IPS DF 6.9 (cell line): ENCODE measurements around the gene FCF1.

ENCODE experiments used
- DNase-seq: peaks from one replicate; pipeline ENCODE4 v3.0.0-alpha.2; 2013; ENCODE audit warnings: low read depth, low spot score
- H3K27ac ChIP-seq: one replicate; pipeline ENCODE4 v1.5.1; 2013; ENCODE audit warnings: low read length, control low read depth
- H3K27me3 ChIP-seq: 2 replicates; pipeline ENCODE4 v1.6.1; 2013; ENCODE audit warnings: mild to moderate bottlenecking, low read length; ENCODE audit not compliant: control insufficient read depth, insufficient read depth
- H3K36me3 ChIP-seq: 2 replicates; pipeline ENCODE4 v1.6.1; 2013; ENCODE audit warnings: low read length; ENCODE audit not compliant: control insufficient read depth, insufficient read depth
- H3K4me1 ChIP-seq: 2 replicates; pipeline ENCODE4 v1.6.1; 2013; ENCODE audit warnings: low read length; ENCODE audit not compliant: control insufficient read depth, insufficient read depth
- H3K4me3 ChIP-seq: 2 replicates; pipeline ENCODE4 v1.5.1; 2013; ENCODE audit warnings: mild to moderate bottlenecking, low read length
- H3K9me3 ChIP-seq: 2 replicates; pipeline ENCODE4 v1.6.1; 2013; ENCODE audit warnings: low read length, inconsistent platforms; ENCODE audit not compliant: control insufficient read depth, insufficient read depth
- WGBS: extraction: QIAGEN DNeasy Blood & Tissue Kit; methylation state at CpG from one replicate; pipeline ENCODE4 v1.1.7; 2013; ENCODE audit warnings: mixed read lengths, missing lambda C conversion rate; ENCODE audit not compliant: insufficient read length, insufficient coverage; 5-methylcytosine and 5-hydroxymethylcytosine counted together

The FCF1 gene

GRCh38 chr14:74762917-74763802 lies 50.2 kb downstream of the FCF1 start, which contains the start of gene YLPM1:
TSS of gene YLPM1 (plus strand) at chr14:74763316. CDS start at chr14:74763490, 174 bp downstream.
- no peaks in the 10 kb centered on the region; the same call in 1 of the 2 replicates for H3K36me3 ChIP-seq
- DNase-seq = peak; percentile 91
- H3K27ac ChIP-seq = no peak within 1 kb of the TSS
- H3K4me1 ChIP-seq = no peaks in the 10 kb centered on the region
- H3K4me3 ChIP-seq = peak within 1 kb of the TSS; percentile 56
- no peaks in the 10 kb centered on the region for H3K9me3 ChIP-seq
- no peaks in the 10 kb centered on the region; the same call in 1 of the 2 replicates for H3K27me3 ChIP-seq
- no CpG with 5 or more reads among the region's 76 CpGs for WGBS

DNA sequence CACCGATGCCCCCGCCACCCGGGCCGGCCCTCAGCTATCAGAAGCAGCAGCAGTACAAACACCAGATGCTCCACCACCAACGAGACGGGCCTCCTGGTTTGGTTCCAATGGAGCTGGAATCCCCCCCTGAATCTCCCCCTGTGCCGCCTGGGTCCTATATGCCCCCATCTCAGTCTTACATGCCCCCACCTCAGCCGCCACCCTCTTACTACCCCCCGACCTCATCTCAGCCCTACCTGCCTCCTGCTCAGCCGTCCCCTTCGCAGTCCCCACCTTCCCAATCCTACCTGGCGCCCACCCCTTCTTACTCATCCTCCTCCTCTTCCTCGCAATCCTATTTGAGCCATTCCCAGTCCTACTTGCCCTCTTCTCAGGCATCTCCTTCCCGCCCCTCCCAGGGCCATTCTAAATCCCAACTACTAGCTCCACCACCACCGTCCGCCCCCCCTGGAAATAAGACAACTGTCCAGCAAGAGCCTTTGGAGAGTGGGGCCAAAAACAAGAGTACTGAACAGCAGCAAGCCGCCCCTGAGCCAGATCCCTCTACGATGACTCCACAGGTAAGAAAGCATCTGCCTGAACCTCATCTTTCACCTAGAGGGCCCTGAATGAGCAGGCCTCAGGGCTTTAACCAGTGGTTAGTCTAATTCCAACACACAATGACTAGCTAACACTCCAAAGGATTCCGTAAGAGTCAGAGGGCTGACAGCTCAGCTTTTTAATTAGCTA lies 51.0 kb downstream of the FCF1 start:
- Histone ChIP-seq H3K36me3 (no peaks in the 10 kb centered on the region; the same call in 1 of the 2 replicates), H3K9me3 (no peaks in the 10 kb centered on the region), H3K27ac (no peak overlapping the region), H3K4me3 (peak overlapping the region; percentile 56), H3K4me1 (no peaks in the 10 kb centered on the region), H3K27me3 (no peaks in the 10 kb centered on the region; the same call in 1 of the 2 replicates)
- no CpG with 5 or more reads among the region's 19 CpGs for WGBS
- DNase-seq = no peak

DNA sequence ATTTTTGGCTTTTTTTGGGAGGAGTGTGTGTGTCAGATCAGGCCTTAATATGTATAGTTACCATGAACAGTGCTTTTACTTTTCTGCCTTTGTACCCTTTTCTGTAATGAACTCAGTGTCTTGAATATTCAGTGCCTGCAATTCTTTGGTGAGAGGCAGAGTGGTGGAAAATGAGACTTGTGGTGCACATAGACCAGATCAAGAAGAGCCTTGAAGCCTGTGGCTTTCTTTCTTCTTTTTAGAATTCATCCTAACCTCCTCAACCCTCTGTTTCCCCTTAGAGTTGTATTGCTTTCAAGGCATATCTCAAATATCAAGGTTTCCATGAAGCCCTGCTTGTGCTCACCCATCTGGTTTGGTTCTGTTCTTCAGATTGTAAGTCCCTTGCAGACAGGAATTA lies 52.8 kb downstream of the FCF1 start:
- no peak overlapping the region for H3K27ac ChIP-seq
- no peaks in the 10 kb centered on the region; the same call in 1 of the 2 replicates for H3K36me3 ChIP-seq
- DNase-seq = no peak
- no peaks in the 10 kb centered on the region; the same call in 1 of the 2 replicates for H3K27me3 ChIP-seq
- no peaks in the 10 kb centered on the region for H3K9me3 ChIP-seq
- H3K4me1 ChIP-seq = no peaks in the 10 kb centered on the region
- no peak overlapping the region for H3K4me3 ChIP-seq

DNA sequence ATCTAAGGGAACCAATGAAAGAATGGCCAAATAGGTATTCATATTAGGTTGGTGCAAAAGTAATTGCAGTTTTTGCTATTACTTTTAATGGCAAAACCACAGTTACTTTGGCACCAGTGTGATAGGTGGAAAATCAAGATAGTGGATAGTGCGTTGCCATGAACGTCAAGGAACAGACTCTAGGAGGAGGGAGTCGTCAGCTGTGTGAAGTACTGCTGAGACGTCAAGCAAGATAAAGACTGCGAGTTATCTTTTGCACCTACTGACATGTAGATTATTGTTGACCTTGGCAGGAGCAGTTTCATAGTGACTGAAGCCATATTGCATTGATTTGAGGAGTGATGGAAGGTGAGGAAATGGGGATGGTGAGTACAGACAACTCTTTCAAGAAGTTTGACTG lies 58.5 kb downstream of the FCF1 start:
- Histone ChIP-seq H3K27me3 (no peaks in the 10 kb centered on the region), H3K4me3 (no peak overlapping the region), H3K36me3 (no peaks in the 10 kb centered on the region), H3K9me3 (no peaks in the 10 kb centered on the region), H3K4me1 (no peaks in the 10 kb centered on the region), H3K27ac (no peak overlapping the region)
- DNase-seq = no peak
- no CpG with 5 or more reads among the region's 5 CpGs for WGBS

DNA sequence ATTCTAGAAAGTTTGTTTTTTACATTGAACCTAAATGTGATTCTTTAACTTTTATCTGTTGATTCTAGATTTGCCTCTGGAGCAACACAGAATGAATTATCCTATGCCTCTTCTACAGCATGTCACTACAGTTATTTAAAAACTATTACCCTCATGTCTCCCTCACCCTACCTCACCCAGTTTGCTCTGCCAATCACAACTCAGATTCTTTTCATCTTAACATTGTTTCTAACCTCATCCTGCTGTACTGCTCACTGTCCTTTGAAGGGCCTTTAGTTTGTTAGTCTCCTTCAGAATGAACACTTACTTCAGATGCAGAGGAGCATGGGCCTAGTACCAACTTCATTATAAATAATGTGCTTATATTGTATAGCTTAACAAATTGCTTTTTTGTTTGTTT lies 71.7 kb downstream of the FCF1 start:
- DNase-seq = no peak
- Histone ChIP-seq H3K4me1 (no peaks in the 10 kb centered on the region), H3K27ac (no peak overlapping the region), H3K27me3 (no peaks in the 10 kb centered on the region), H3K9me3 (no peaks in the 10 kb centered on the region), H3K36me3 (peaks cover 14% of the 10 kb centered on the region), H3K4me3 (no peak overlapping the region)

DNA sequence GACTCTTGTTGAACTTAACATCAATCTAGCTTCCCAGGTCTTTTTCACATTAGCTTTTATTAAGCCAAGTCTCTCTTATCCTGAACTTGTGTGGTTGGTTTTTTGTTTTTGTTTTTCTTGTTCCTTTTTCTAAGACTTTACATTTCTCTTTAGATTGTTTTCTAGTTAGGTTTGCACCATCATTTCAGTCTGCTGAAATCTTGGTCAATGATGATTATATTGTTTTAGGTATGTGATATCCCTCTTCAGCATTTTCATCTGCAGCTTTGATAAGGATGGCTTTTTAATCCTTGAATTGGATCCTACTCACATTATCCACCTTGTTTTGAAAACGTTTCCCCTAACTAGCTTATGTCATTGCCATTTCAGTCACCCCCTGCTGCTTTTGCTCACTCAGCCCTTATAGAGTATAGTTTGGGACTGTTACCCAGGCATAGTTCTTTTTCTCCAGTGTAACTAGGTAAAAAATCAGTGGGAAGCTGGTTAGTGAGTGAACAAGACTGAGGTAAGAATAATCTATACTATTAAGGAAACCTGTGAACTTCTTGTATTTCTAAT lies 72.2 kb downstream of the FCF1 start:
- no CpG with 5 or more reads among the region's 1 CpG for WGBS
- H3K4me1 ChIP-seq = no peaks in the 10 kb centered on the region
- no peak for DNase-seq
- no peaks in the 10 kb centered on the region for H3K9me3 ChIP-seq
- H3K27ac ChIP-seq = no peak overlapping the region
- H3K36me3 ChIP-seq = peaks cover 14% of the 10 kb centered on the region
- H3K4me3 ChIP-seq = no peak overlapping the region
- H3K27me3 ChIP-seq = no peaks in the 10 kb centered on the region

- Histone ChIP-seq H3K9me3 (no peaks in the 10 kb centered on the region), H3K27me3 (no peaks in the 10 kb centered on the region), H3K4me1 (no peaks in the 10 kb centered on the region), H3K4me3 (no peak overlapping the region), H3K36me3 (peaks cover 5% of the 10 kb centered on the region), H3K27ac (no peak overlapping the region)
- DNase-seq = no peak
- 100% methylated on average over 1 of the region's 2 CpGs for WGBS
Measured at GRCh38 chr14:74786796-74787315, 73.9 kb downstream of the FCF1 start.
